HG02970 (cell line): Measurements from ENCODE around the gene SPON1.
"Not testable (repeated sequence)": the region's sequence is repeated elsewhere in the genome, so short reads cannot be mapped to it uniquely, and the experiment has no call there.

Experiments
- ATAC-seq: cut with Tn5 transposase; IDR thresholded peaks from one replicate; pipeline ENCODE4 v1.9.1; 2021; ENCODE audit warnings: mild to moderate bottlenecking, moderate library complexity, moderate number of reproducible peaks; ENCODE audit not compliant: unreplicated experiment, low FRiP score

SPON1 gene

DNA sequence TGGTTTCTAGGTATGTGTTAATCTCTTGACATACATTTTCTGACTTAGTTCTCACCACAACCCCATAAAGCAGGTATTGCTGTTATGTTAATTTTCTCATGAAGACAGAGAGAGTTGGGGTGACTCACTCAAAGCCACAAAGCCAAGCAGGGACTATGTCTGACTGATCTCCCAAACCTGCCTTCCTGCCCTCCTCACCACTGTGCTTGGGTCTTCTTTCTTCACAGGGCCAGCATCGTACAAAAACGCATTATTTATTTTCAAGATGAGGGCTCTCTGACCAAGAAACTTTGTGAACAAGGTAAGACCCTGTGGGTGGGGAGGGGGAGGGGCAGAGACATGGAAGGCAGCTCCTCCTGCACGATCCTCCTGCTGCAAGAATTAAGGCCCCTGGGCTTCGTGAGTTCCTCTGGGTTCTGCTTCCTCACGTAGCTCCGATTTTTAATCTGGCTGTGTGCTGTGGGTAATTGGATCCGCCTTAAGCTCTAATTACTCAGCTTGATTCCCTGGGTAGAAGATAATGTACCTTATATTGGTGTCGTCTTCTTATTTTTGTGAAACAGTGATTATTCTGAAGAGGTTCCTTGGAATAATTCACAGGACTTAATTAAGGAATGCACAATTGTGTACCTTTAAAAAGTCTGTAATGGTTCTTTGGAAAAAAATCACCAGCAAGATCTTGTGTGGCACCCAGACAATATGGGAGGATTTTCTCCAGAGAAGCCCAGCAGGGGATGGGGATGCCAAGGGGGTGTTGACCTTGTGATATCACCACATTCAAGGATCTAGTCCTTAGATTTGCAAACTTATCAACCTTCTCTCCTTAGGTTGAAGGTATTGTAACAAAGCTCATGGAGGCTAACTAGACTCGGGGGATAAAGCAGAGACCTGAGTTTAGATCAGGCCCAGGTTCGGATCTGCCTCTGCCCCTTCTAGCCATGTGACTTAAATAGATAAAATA lies 112.9 kb downstream of the SPON1 start:
- ATAC-seq = no peak

DNA sequence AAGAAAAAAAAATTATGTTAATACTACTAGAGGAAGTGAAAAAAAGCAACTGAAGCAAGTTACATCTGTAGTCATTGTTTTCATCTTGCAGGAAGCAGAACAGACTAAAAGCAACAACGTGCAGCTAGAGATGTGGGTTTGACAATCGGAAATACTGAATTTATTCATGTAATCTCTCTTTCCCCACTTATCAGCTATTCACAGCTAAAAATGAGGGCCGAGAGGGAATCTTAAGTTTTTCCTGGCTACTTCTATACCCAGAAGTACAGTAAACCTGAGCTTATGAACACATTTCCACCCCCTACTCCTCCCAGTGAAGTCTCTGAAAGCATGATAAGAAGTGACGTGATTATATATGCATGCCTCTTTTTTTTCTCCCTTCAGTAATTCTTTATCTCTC lies 116.5 kb downstream of the SPON1 start:
- ATAC-seq = no peak

DNA sequence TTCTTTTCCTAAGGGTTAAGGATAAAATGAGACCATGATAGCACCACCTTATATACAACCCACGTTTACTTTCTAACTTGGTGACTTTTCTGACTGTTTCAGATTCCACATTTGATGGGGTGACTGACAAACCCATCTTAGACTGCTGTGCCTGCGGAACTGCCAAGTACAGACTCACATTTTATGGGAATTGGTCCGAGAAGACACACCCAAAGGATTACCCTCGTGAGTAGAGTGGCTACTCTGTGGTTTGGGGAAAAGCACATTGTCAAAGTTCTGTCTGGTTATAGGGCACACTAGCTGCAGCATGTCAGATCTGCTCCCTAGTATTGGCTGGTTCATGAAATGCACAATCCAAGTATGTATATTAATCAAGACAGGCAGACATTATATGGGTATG lies 117.3 kb downstream of the SPON1 start:
- ATAC-seq = no peak

DNA sequence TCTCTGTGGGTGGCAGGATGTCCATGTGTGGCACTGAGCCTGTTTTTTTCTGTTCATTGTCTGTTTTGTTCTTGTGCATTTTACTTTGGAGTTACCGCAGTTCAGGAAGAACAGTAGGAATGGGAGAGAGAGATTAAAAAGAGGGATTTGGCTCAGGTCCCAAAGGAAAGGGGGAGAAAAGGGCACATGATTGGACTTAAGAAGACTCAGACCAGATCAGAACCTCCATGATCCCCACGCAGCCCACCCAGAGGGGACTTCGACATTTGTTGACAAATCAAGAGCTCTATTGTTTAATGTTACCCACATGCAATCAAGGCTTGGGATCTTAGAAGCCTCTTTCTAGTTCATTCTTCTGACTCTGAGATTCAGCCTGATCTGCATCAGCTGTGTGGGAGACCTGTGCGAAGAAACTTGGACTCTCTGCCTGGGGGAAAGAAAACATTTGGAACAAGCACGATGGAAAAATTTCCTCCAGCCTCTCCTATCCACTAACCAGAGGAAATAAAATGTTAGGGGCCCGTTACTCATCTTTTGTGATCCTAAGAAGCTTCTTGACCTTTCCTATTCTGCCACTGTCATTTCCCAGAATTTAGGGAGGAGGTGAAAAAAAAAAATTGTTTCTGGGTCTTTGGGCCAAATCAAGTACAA lies 119.2 kb downstream of the SPON1 start:
- ATAC-seq = no peak

DNA sequence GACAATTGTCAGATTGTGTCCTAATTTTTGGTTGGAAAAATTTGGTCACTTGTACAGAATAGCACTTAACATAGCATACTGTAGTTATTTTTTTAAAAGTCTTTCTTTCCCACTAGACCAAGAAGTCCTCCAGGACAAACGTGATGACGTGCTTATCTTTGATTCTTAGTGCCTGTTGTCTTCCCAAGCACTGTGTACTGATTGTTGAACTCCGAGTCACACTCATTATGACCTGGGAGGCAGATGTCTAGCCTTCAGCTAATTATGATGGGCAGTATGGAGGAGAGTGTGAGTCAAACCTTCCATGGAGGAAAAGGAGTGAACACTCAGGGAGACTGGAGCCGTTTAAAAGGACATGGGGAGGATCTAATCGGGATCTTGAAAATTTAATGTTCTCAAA lies 119.8 kb downstream of the SPON1 start:
- no peak for ATAC-seq

DNA sequence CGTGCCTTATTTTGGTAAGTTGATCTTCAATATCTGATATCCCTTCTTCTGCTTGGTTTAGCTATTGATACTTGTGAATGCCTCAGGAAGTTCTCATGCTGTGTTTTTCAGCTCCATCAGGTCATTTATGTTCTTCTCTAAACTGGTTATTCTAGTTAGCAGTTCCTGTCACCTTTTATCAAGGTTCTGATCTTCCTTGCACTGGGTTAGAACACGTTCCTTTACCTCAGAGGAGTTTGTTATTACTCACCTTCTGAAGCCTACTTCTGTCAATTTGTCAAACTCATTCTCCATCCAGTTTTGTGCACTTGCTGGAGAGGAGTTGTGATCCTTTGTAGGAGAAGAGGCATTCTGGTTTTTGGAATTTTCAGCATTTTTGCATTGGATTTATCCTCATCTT lies 126.3 kb downstream of the SPON1 start:
- not testable (repeated sequence) for ATAC-seq

DNA sequence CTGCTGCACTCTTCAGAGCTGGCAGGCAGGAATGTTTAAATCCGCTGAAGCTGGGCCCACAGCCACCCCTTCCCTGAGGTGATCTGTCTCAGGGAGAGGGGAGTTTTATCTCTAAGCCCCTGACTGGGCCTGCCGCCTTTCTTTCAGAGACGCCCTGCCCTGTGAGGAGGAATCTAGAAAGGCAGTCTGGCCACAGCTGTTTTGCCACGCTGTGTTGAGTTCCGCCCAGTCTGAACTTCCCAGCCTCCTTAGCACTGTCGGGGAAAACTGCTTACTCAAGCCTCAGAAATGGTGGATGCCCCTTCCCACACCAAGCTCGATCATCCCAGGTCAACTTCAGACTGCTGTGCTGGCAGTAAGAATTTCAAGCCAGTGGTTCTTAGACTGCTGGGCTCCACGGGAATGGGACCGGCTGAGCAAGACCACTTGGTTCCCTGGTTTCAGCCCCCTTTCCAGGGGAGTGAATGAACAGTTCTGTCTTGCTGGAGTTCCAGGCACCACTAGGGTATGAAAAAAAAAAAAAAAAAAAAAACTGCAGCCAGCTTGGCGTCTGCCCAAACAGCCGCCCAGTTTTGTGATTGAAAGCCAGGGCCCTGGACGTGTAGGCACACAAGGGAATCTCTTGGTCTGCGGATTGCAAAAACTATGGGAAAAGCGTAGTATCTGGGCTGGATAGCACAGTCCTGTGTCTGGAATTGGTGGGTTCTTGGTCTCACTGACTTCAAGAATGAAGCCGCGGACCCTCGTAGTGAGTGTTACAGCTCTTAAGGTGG lies 127.4 kb downstream of the SPON1 start:
- ATAC-seq = no peak

DNA sequence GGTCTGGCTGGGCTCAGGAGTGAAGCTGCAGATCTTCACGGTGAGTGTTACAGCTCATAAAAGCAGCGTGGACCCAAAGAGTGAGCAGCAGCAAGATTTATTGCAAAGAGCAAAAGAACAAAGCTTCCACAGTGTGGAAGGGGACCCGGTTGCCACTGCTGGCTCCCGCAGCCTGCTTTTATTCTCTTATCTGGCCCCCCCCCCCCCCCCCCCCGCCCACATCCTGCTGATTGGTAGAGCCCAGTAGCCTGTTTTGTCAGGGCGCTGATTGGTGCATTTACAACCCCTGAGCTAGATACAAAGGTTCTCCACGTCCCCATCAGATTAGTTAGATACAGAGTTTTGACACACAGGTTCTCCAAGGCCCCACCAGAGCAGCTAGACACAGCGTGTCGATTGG lies 128.1 kb downstream of the SPON1 start:
- not testable (repeated sequence) for ATAC-seq

DNA sequence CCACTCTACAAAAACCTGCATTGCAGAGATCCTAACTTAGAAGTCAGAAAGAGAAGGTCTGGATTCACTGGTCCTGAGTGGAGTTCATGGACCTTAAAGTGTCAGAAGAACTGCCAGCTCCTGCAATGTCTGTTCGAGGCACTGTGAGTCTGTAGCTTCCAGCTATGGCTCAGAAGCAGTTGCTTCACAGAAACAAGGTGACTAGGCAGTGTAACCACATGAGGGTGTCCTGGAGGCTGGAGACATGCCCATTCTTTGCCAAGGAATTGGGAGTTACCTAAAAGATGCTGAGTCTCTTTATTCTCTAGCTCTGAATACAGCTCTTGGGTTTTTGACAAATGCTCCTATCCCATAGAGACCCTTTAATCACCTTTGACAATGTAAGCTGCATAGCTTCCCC lies 130.5 kb downstream of the SPON1 start:
- ATAC-seq = no peak

DNA sequence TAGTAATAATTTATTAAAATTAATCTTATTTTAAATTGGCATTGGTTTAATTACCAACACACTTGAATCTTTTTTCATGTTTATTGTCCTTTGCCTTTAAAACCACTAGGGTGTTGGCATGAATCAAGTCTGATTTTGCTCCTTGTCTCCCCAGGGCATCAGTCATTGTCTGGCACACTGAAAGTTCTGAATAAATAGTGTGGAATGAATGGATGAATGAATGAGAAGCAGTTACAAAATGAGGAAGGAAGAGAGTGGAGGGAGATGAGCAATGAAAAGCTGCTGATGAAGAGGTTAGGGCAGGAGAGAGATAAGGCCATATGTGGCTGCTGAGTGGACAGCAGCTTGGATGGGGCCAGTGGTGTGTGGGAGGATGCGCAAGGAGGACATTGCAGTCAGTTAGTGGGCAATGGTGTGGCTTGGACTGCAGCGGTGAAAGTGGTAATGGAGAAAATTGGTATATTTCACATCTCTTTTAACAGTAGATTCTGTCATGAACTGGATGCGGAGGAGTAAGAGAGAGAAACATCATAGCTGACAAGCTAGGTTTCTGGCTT lies 132.0 kb downstream of the SPON1 start:
- no peak for ATAC-seq

DNA sequence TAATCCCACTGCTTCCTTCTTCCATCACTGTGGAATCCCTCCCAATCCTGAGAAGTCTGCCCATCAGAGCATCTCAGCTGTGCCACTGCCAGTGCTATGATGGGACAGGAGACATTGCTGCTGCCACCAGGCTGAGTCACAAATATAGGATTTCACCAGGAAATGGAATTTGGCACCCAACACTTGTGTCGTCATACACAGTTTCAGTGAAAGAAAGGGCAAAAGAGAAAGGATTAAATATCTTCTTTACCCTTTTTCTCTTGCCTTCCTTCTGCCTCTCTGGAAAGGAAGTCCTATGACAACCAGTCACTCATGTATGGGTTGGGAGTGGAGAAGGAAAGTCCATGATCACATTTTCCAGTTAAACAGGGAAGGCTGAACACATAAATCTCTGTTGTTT lies 133.4 kb downstream of the SPON1 start:
- no peak for ATAC-seq

DNA sequence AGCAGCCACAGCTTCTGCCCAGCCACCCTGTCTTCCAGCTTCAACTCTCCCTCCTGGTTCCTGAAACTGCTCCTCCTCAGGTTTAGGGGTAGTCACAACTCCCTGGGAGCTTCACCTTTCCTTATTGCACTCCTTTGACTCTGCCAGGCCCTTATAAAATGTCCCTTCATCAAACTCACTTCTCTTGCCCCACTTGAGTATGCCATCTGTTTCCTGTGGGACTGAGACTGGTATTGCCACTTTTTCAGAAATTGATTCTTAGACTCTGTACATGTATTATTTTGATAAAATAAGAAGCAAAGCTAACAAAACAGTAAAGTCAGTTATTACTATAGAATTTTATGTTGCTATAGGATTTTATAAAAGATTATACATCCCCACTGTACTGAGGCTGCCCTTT lies 134.1 kb downstream of the SPON1 start:
- no peak for ATAC-seq

DNA sequence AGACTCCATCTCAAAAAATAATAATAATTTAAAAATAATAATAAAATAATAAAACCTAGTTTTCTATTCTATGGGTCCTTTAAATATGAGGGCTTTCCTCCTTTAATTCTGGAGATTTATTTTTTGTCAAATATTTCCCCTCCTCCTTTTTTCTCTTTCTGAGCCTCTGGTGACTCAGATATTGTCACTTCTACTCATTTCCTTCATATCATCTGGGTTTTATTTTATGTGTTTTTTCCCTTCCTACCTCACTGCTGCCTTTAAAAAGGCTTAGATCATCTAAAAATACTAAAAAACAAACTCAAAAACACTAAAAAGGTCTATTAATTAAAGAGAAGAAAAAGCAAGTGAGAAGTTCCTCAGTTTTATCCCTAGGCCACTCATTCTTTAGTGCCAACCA lies 138.9 kb downstream of the SPON1 start:
- no peak for ATAC-seq

DNA sequence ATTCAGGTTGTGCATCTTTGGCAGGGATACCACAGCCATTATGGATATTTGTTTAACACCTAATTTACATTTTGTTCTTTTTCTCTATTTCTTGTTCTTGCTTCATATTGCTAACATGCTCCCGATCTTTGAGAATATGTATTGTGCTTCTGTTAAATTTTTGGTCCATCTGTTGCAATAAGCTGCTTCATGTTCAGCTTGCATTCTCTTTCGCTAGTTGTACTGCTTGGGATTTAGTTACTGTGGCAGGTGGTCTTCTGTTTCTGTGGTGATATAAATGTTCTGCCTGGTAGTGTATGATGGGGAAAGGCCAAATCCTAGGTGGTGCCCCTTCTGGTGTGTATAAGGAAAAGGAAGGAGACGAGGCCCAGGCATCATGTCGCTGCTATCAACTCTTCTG lies 140.2 kb downstream of the SPON1 start:
- ATAC-seq = no peak

DNA sequence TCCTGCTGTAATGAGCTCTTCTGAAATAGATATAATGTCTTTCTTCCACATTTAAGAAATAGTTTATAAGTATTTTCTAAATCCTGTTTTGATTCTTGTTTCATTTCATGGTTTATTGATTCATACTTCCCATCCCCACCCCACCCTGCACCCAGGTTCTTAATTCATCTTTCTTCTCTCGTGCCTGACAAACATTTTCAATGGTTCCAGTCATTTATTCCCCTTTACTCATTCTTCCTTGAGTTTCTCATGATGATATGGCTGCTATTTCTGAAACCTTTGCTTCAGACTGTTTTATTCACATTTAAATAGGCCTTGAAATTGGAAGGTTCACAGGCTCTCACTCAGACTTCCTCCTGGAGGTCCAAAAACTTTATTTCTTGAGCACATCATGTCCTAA lies 142.9 kb downstream of the SPON1 start:
- ATAC-seq = no peak

DNA sequence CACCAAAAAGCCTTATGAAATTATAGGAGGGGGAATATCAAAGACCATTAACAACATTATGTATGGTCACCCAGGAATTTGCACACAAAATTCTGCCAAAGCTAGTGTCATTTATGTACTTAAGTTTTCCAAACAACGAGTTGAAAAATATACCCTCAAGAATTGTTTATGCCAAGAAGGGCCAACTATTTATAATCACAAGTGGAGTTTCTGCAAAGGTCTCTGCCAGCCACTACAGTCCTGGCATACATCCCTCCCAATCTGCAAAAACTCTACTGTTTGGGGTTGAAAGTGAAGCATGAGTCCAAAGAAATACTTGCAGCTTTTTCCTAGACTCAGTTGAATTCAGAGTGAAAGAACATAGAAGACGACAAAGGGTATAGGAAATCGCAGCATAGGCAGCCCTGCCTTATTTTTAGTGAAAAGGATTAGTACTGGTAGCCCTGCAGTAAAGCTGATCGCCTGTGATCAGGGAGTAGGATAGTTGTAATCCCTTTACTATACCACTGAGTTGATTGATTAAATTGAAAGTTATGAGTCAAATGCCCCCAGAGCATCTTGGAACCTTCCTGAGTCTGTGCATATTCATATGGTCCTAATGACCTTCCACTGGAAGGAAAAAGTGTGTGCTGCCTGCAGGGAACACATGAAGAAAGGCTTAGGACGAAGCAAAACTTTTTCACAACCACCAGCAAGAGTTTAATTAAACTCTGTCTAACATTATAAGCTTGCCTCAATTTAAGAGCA lies 144.0 kb downstream of the SPON1 start:
- no peak for ATAC-seq

DNA sequence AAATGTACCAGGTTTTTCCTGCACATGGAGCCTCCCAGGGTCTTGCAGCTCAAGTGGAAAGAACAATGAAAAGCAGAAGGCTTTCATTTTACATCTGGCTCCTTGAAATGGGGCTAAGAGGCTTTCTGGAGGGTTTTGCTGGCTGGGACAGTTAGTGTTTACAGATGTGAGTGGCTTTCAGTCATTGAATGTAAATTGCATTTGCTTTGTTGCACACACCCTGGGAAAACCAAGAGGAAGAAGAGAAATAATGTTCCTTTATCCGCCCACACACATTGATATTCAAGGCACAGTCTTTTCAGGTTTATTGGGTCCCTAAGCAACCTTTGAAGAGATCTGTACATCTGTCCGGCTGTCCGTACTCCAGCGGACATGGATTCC lies 144.5 kb downstream of the SPON1 start:
- ATAC-seq = no peak

DNA sequence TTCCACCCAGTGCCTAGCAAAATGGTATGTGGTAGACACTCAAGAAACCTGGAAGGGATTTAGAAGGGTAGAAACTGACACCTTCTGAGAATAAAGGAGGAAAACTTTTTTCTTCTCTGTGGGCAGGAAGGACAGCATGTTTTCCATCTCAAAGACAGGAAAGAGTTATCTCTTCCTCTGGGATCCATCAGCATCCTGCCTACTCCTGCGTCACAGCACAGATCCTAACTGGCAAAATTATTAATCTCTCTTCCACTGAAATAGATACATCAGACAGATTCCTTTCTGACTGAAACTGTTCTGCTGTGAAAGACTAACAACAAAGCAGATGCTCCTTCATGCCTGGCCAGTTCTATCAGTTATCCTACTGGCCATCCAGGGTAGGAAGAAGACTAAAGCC lies 147.2 kb downstream of the SPON1 start:
- ATAC-seq = no peak

DNA sequence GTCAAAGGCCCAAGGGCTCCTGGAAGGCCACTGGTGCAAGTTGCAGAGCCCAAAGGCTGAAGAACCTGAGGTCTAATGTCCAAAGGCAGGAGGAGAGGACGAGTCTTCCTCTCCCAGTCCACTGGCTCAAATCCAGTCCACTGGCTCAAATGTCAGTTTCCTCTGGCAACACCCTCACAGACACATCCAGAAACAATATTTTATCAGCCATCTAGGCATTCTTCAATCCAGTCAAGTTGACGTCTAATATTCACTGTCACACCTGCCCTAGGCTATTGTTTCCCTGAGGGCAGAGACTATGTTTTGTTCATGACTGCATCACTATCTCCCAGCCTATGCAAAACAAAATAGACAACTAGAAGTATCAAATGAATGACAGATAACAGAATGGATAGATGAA lies 148.1 kb downstream of the SPON1 start:
- ATAC-seq = no peak

DNA sequence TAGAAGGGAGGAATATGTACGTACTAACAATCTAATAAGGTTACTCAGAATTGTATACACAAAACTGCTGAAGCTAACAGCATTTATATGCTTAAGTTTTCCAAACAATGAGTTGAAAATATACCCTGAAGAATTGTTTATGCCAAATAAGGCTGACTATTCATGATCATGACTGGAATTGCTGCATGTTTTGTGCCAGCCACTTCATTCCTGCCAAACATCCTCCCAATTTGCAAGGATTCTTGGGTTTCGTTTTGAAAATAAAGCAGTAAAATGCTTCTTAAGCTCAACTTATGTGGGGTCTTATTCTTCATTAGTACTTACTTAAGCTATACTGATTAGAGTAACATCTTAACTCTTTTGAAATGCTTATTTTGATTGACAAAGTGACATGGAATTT lies 149.0 kb downstream of the SPON1 start:
- ATAC-seq = no peak
